Measurements from ENCODE around the gene FBLN1. TPM values are rescaled to one million over a fixed set of nuclear protein-coding genes. Genes with fewer than 3 reads are reported as not detected.

FBLN1 gene
- total and polyA plus RNA-seq, 9 of the 15 experiments (the other 6 are each of a cell fraction or from before 2014, with no cell fraction given) = 0.66 TPM; not detected in 8

- intact Hi-C loops (cut with micrococcal nuclease) (no loop called here), in situ Hi-C loops (cut with MboI) (no loop called here)
- WGBS (ENCODE audit: insufficient coverage, low coverage, missing lambda C conversion rate) = 5% methylated on average over 8 of the region's 44 CpGs
- Histone ChIP-seq H3K9me1 (ENCODE audit: control insufficient read depth, insufficient read depth, low read length) (no peaks in the 10 kb centered on the region), H3K4me1 (replicated peaks in 1 of 2; ENCODE audit: control insufficient read depth in 2 of 2, insufficient read depth in 2 of 2, low read length in 2 of 2) (no peaks in the 10 kb centered on the region; a peak in 1 of 5 replicates), H3K79me2 (ENCODE audit: control insufficient read depth, insufficient read depth, low read length) (no peaks in the 10 kb centered on the region), H3K4me2 (ENCODE audit: insufficient read depth, low read length) (no peak overlapping the region), H3K27ac (ENCODE audit: extremely low read depth, low read depth, low read length) (no peak overlapping the region), H3K4me3 (no peak overlapping the region), H3K9ac (ENCODE audit: insufficient read depth in 1 of 2, low read depth in 2 of 2, low read length in 2 of 2) (no peak overlapping the region), H3K27me3 (ENCODE audit: control insufficient read depth in 2 of 2, insufficient read depth in 2 of 2, low read length in 2 of 2) (peaks cover 2 to 48% of the 10 kb centered on the region in 2 experiments; a peak in 4 of 5 replicates), H3K36me3 (ENCODE audit: control insufficient read depth, insufficient read depth, low read length) (no peaks in the 10 kb centered on the region), H4K20me1 (replicated peaks; ENCODE audit: control insufficient read depth, insufficient read depth, low read length) (0 out of 2 replicates have a peak, but pooled peaks cover 5% of the 10 kb centered on the region), H2AFZ (ENCODE audit: low read depth, low read length) (no peak overlapping the region), H3K9me3 (replicated peaks; ENCODE audit: control insufficient read depth, insufficient read depth, low read depth, low read length) (no peaks in the 10 kb centered on the region)
- ATAC-seq (no peak), FAIRE-seq (no peak), DNase-seq (ENCODE audit: extremely low read depth in 1 of 4, low spot score in 3 of 4) (no peak)
- ChIA-PET POLR2A (no interaction called here), CTCF (ENCODE audit: low intra/inter-chr PET ratio) (no interaction called here)
- TF ChIP-seq, protein P1, sequence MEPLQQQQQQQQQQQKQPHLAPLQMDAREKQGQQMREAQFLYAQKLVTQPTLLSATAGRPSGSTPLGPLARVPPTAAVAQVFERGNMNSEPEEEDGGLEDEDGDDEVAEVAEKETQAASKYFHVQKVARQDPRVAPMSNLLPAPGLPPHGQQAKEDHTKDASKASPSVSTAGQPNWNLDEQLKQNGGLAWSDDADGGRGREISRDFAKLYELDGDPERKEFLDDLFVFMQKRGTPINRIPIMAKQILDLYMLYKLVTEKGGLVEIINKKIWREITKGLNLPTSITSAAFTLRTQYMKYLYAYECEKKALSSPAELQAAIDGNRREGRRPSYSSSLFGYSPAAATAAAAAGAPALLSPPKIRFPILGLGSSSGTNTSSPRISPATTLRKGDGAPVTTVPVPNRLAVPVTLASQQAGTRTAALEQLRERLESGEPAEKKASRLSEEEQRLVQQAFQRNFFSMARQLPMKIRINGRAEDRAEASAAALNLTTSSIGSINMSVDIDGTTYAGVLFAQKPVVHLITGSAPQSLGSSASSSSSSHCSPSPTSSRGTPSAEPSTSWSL (CRISPR knock-in tag; IDR thresholded peaks at IDR 0.05; ENCODE audit: borderline replicate concordance) = no peak
- TF ChIP-seq POLR2AphosphoS2 (IDR thresholded peaks at IDR 0.05; ENCODE audit: low read length) (no peak), RHOXF2B (CRISPR knock-in tag; conservative IDR thresholded peaks at IDR 0.05) (no peak), MCM3 (IDR thresholded peaks at IDR 0.05) (no peak)
- no TSS peak for BruUV-seq (replicated peaks)
These were observed 60.1 kb downstream of the FBLN1 start for GRCh38 chr22:45562537-45563361.

All from K562 (cell line).